DMS 273 (cell line): Measurements from ENCODE around the gene ANP32B.
"Not testable (repeated sequence)": the region's sequence is repeated elsewhere in the genome, so short reads cannot be mapped to it uniquely, and the experiment has no call there.

ENCODE experiments used
- DNase-seq: peaks from one replicate; lab custom pipeline; 2025; ENCODE audit not compliant: unreplicated experiment; lab: John Stamatoyannopoulos, UW

Gene ANP32B

GRCh38 chr9:97982683-97983588 lies at the start of gene ANP32B:
Gene ANP32B (plus strand): TSS chr9:97983341. CDS start chr9:97983556, 215 bp downstream.
- peak; percentile 96 for DNase-seq

DNA sequence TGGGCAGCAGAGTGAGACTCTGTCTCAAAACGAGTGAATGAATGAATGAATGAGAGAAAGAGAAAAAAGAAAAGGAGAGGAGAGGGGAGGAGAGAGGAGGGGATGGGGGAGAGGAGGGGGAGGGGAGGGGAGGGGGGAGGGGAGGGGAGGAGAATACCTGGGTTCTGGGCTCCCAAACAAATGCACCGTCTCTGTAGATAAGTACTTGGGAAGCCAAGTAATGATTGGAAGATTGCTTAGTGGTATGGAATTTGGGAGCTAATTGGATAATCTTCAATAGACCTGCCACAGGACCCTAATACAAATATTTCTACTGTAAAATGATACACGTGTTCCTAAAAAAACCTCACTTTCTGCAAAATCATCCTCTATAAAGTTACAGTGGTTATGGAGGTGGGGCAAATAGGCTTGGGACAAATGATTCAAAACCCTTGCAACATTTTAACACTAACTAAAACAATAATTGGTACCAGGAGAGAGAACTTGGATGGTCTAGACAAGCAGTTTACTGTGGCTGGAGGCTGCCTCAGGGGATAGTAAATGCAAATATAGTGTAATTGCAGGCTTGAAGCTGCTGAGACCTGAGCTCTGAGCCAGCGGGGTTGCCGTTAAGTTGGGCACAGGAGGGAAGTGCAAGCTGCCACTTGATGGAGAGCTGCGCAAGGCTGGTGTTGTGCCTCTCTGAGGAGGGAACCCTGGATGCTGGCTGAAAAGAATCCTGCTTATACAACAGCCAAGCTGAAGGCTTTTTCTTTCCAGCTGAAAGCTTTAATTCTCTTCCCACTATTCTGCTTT lies 48.6 kb upstream of the ANP32B start:
- DNase-seq, result peak; percentile 84

GRCh38 chr9:97935276-97935675 lies 47.9 kb upstream of the ANP32B start:
- no peak for DNase-seq

DNA sequence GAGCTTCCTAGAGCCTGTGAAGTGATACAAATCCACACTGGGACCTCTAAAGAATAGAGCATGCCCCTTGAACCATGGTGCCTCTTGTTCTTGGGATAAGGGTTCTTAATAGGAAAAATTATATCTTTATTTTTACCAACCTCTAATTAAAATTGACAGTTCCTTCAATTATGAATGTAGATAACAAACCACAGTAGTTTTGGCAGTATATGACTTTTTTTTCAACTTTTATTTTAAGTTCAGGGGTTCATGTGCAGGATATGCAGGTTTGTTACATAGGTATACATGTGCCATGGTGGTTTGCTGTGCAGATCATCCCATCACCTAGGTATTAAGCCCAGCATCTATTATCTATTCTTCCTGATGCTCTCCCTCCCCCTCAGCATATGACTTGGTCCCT lies 46.1 kb upstream of the ANP32B start:
- no peak for DNase-seq

DNA sequence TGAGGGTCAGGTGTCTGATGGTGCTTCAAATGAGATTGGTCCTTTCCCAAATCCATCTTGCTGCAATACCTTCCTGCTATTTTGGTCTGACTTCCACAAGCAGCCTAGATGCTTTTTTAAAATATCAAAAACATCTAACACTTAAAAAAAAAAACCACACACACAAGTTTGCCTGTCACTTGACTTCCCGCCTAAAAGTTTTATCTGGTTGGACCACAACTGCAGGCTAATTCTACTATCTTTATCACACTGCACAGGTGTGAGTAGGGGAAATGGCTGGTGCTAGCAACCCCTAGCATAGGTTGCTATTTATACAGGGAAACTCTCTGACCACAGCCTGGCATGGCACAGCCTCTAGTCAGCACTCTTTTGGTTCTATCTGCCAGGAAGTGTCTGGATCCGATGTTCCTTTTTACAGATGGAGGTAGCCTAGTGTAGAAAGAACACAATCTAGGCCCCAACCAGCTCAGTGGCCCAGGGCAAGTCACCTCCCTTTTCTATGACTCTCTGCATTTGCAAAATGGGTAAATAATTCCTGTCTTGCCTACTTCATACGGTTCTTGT lies 45.0 kb upstream of the ANP32B start, which contains the start of gene HEMGN:
TSS of gene HEMGN (minus strand) at position 92 of the 564 bp plus-strand sequence. CDS start at position 56, 36 bp downstream.
- DNase-seq, result no peak

DNA sequence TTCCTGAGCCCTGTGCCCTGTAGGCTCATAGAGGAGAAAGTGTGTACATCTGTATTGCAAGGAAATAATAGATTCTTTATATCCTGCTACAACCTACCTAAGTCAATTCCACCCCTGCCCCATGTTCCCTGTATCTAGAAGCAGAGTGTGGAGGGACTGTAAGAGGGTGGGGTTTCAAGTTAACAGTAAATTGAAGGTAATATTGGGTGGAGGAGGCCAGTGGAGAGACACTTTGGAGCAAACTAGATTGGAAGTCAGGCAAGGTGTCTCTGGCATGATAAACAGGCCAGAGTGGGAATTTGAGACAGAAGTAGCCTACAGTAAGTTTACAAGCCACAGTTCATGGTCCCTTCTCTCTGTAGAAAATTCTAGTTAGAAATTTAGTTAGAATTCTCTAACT lies 42.9 kb upstream of the ANP32B start:
- DNase-seq, result no peak

- no peak for DNase-seq
Measured at GRCh38 chr9:97940741-97941140, 42.4 kb upstream of the ANP32B start.

- DNase-seq, result no peak
Measured at GRCh38 chr9:97941323-97941722, 41.8 kb upstream of the ANP32B start.

DNA sequence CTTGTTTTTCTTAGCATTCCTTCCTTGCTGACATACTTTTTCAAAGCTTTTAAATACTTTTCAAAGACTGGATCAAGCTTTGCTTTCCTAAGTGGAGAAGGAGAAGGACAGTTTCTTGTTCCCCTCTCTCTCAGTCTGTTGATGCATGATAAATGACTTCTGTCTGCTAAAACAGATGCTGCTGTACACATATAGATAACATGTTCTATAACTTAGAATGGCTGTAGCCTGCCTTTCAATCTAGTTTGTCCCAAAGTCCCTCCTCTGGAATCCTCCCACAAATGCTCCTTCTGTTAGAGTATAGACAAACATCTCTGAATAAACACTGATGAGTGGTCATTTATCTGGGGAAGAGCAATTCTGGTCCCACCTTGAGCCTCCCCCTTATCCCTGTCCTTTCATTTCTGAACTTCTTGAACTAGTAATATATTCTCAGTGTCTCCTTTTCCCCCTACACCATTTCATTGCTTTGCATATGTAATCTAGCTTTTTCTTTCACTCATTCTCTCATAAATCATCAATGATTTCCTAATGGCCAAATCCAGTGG lies 39.8 kb upstream of the ANP32B start:
- DNase-seq, result no peak

- DNase-seq, result no peak
Measured at GRCh38 chr9:97944612-97945011, 38.5 kb upstream of the ANP32B start.

- DNase-seq, result not testable (repeated sequence)
Measured at GRCh38 chr9:97945470-97945869, 37.7 kb upstream of the ANP32B start.

GRCh38 chr9:97947094-97947493 lies 36.0 kb upstream of the ANP32B start:
- DNase-seq, result not testable (repeated sequence)

- DNase-seq, result not testable (repeated sequence)
Measured at GRCh38 chr9:97950873-97951272, 32.3 kb upstream of the ANP32B start.

- peak; percentile 78 for DNase-seq
Measured at GRCh38 chr9:97954550-97954989, 28.6 kb upstream of the ANP32B start.

DNA sequence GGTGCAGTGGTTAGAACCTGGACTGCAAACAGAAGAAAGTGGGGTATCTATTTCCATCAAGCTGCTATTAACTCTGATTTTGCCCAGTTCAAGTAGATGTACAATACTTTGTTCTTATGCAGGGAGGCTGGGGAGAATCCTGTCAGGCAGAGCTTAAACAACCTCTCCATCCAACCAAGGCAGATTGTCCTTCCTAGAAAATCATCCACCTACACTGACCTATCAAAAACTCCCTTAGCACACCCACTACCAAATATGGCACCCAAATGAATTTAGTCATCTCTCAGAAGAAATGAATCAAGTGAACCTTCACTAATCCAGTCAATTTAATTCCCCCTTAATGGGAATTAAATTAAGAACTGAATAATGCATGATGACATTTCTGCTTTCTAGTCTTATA lies 26.8 kb upstream of the ANP32B start:
- DNase-seq, result no peak

DNA sequence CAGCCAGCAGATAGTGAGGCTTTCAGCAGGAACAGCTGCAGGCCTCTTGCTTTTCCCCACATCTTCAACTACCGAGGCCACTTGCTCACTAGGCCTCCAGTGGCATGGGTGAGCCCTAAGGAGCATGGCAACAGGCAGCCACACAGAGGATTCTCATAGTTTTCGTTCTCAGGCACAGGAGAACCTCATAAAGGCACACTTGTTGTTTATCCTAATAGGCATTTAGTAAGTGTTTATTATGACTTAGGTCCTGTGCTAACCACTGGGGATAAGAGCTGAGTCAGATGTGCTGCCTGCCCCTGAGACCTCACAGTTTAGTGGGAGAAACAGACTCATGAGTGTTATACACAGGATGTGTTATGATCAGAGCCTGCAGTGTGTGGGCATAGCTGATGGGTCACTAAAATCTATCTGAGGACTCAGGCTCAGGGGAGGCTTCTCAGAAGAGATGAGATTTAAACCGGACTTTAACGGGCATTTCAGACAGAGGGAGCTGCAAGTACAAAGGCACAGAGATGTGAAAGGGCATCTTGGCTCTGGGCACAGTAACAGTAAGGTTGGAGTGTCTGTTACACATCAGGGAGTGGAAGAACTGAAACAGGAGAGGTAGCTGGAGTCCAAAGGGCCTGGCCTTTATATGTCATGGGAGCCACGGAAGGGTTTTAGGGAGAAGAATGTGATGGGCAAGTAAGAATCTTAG lies 24.2 kb upstream of the ANP32B start:
- no peak for DNase-seq

DNA sequence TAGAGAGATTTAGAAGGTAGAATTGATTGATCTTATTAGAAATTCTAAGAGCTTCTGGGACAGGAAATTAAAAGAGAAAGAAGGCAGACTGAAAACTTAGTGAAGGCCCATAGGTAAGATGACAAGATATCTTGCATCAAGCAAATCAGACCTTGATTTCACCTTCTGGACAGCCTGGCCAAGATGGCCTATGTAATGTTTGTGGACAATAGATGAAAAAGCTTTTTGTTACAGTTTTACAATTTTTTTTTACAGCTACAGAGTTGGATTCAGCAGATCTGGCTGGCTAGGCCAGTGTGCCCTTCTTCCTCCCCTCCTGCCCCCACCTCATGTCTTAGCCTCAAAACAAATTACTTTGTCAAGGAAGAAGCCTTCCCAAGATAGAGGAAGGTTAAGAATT lies 23.6 kb upstream of the ANP32B start:
- DNase-seq, result no peak

DNA sequence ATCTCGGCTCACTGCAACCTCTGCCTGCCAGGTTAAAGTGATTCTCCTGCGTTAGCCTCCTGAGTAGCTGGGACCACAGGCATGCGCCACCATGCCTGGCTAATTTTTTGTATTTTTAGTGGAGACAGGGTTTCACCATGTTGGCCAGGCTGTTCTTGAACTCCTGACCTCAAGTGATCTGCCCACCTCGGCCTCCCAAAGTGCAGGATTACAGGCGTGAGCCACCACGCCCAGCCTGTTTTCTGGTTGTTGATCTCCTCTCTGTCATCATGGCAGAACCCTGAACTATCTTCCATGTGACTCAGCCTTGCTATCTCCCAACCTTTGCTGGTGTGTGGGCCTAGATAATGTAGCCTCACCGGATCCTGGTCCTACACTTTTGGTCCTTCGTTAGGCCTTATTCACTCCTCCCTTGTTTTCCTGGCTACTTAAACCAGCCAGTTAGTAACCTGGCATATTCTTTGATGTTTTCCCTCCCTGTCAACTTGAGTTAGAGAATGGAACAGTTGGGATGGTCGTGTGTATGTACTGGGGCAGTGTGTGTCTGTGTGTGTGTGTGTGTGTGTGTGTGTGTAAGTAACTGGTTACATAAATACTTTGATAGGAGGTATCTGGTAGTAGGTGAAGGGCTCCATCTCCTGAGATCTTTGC lies 22.3 kb upstream of the ANP32B start:
- not testable (repeated sequence) for DNase-seq

GRCh38 chr9:97961361-97961760 lies 21.8 kb upstream of the ANP32B start:
- no peak for DNase-seq

GRCh38 chr9:97962136-97962535 lies 21.0 kb upstream of the ANP32B start:
- no peak for DNase-seq
